Spleen (tissue), 7 donors: Measurements from ENCODE around the gene RABEPK.

ENCODE experiments used
- POLR2A ChIP-seq, 3 donors: fragments of 450-650 bp; IDR thresholded peaks; one replicate each; pipeline ENCODE4 v1.5.1; 2017; ENCODE audit warnings: antibody characterized with exemption in 3 of 3, mild to moderate bottlenecking in 1 of 3
- TF ChIP-seq, protein P1 (sequence below), 11 experiments: fragments of 200-600 bp in 7 of 11; fragments of 450-650 bp in 4 of 11; sonication (generic) in 4 of 11; IDR thresholded peaks in 8 of 11; conservative IDR thresholded peaks in 3 of 11; 1 replicate in 7 of 11; 2 replicates in 4 of 11; pipeline versions ENCODE4 v1.4.0 to v1.8.0; 2016 to 2021; ENCODE audit warnings: antibody characterized with exemption in 11 of 11, inconsistent platforms in 4 of 11, mild to moderate bottlenecking in 1 of 11
- donor health status: DM: no; HTN: no; CAD: no; lungs with moderate emphysema.
- donor health status: DM: no; HTN: no; CAD: no.
- donor health status: DM: no; HTN: no; CAD: no.

DNA sequence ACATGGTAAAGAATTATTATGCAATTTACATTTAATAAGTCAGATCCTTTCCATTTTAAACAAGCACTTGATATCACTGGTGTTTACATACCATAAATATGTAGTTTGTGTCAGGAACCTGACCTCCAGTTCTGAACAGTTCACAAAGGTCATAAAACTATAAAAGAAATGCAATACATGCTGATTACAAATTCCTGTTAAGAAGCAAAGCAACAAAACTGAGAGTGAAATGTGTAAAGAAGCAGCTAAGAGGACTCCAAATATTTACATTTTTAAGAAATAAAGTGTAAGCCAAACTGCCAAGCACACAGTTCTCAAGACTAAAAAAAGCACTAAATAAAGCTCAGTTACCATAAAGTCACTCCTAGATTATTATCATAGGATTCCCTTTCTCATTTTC is 39.6 kb upstream of the RABEPK start:
- TF ChIP-seq POLR2A (IDR thresholded peaks at IDR 0.05) = no peak
- TF ChIP-seq, protein P1, sequence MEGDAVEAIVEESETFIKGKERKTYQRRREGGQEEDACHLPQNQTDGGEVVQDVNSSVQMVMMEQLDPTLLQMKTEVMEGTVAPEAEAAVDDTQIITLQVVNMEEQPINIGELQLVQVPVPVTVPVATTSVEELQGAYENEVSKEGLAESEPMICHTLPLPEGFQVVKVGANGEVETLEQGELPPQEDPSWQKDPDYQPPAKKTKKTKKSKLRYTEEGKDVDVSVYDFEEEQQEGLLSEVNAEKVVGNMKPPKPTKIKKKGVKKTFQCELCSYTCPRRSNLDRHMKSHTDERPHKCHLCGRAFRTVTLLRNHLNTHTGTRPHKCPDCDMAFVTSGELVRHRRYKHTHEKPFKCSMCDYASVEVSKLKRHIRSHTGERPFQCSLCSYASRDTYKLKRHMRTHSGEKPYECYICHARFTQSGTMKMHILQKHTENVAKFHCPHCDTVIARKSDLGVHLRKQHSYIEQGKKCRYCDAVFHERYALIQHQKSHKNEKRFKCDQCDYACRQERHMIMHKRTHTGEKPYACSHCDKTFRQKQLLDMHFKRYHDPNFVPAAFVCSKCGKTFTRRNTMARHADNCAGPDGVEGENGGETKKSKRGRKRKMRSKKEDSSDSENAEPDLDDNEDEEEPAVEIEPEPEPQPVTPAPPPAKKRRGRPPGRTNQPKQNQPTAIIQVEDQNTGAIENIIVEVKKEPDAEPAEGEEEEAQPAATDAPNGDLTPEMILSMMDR (IDR thresholded peaks at IDR 0.05 in 8 of 11, conservative IDR thresholded peaks at IDR 0.05 in 3 of 11) = no peak
